Epithelial cell of umbilical artery (primary cell): ENCODE data around the gene SMIM30. TPM values are rescaled to one million over a fixed set of nuclear protein-coding genes. Genes with fewer than 3 reads are reported as not detected.

ENCODE experiments used
- total RNA-seq: library from RNA; depleted of rRNA; stranded (reverse); fragments of >200 nt; gene quantifications from 2 replicates; pipeline ENCODE4 v1.2.3, GENCODE V29; 2014

Gene SMIM30, protein sequence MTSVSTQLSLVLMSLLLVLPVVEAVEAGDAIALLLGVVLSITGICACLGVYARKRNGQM
- total RNA-seq: 59.1 and 73.6 TPM in 2 replicates

DNA sequence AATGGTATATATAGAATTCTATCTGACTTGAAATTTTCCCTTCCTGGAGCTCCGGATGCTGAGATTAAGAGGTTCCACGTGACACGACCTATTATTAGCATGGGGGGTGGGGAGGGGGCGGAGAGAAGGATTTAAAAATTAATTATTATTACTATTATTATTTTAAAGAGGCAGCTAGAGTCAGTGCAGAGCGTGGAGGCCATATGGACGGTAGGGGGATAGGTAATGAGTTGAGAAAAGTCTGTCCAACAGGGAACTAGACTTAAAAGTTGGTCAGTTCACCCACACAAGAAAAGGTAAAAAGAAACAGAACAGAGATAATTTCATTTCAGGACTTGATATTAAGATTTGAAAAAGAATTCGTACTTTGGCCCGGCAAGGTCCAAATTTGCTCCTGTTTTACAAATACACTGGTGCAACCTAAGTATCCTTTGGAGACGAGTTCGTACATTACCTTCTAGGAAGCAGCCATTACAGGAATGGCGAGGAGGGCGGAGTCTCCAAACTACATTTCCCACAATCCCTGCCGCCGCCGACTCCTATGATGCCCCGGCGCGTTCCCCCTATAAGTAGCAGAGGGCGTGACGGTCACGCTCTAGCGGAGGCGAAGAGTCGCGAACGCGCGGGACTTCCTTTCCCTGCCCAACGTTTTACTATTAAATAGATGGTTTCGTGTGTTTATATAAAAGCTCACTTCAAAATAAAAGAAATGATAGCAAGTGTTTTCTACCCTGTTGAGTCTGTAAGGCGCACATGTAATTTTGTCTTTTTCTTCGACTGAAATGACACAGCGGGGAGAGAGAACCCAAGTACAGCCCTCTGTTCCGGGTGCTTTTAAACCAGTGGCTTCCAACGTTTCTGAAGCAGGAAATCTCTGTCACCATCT is at the start of gene SMIM30:
TSS of gene SMIM30 (minus strand) at position 481 of the 886 bp plus-strand sequence. CDS start 976 bp downstream, outside the sequence.

DNA sequence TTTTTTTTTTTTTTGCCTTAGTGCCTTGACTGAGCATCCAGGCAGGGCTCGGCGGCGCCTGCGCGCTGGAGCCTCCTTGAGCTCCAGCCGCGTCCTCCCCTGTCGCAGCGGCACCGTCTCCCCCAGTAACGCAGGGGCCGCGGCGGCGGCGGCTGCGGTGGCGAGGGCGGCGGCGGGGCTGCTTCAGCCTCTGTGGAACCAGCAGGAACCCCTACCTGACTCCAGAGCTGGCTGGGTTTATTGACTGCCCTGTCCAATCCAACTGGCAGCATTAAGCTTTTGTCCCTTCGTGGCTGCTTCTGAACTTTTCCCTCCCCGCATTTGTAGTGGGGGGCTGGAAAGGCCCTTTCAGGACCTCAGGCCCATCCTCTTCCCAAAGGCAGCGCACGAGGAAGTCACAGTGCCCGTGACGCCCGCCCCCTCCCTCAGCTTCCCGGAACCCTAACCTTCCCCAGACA is 31.9 kb downstream of the SMIM30 start, which contains the start of gene GPR85:
TSS of gene GPR85 (minus strand) at position 397 of the 458 bp plus-strand sequence. CDS start 2,106 bp downstream, outside the sequence.

Other genes with a start within 250 kb of the SMIM30 start
- gene GPR85, start 31.7 kb downstream of the SMIM30 start, total RNA-seq: 1.2 and 4.5 TPM in 2 replicates